ENCODE data around the gene AOAH.

The AOAH gene

DNA sequence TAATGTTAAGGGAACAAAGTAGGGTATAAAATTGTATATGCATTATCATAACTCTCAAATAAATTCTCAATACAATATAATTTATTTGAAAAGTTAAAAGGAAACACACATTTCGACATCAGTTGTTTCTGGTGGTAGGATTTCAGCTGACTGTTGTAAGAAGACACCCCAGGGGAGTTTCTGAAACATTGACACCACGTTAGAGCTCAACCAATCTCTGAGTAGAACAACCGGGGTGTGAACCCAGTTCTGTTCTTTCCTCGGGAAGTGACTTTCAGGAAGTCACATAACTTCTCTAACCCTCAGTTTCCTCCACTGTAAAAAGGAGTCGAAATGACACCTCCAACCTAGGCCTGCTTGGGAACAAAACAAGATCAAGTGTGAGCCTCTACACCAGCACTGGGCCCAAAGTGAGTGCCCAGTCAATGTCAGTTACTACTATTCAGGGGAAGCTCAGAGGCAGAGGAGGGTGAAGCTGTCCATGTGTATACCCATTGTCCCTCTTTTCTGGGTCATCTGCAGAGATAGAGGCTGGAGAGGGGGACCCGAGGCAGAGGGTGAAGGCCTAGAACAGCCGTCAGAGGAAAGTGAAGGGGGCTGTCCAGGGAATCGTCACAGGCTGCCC, 67.1 kb downstream of the AOAH start:
- TF ChIP-seq, protein P1, sequence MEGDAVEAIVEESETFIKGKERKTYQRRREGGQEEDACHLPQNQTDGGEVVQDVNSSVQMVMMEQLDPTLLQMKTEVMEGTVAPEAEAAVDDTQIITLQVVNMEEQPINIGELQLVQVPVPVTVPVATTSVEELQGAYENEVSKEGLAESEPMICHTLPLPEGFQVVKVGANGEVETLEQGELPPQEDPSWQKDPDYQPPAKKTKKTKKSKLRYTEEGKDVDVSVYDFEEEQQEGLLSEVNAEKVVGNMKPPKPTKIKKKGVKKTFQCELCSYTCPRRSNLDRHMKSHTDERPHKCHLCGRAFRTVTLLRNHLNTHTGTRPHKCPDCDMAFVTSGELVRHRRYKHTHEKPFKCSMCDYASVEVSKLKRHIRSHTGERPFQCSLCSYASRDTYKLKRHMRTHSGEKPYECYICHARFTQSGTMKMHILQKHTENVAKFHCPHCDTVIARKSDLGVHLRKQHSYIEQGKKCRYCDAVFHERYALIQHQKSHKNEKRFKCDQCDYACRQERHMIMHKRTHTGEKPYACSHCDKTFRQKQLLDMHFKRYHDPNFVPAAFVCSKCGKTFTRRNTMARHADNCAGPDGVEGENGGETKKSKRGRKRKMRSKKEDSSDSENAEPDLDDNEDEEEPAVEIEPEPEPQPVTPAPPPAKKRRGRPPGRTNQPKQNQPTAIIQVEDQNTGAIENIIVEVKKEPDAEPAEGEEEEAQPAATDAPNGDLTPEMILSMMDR (IDR thresholded peaks at IDR 0.05; ENCODE audit: insufficient read depth, low read length), result no peak
- Histone ChIP-seq H3K27ac (replicated peaks) (no peak overlapping the region), H3K27me3 (ENCODE audit: insufficient read depth, poor library complexity, severe bottlenecking) (no peaks in the 10 kb centered on the region), H3K4me3 (replicated peaks; ENCODE audit: insufficient read depth, low read length) (no peak overlapping the region)
- DNase-seq (ENCODE audit: low read depth in 1 of 2, low spot score in 1 of 2), result no peak

DNA sequence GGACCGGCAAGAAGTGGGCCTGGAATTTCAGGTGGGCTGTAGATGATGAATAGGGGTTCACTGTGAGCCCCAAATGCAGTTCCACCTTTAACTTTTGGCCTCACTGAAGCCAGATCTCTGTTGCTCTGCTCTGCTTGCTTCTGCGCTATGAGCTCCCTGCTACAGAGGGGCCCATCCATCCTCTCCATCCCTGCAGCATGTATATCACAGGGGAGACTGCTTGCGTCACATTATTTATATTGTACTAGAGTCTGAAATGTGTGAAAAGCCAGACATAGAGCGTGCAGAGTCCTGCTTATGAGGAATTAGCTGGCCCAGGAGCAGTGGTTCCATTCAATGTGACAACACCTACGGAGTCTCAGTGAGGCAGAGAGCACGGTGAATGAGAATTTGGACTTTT, 69.9 kb downstream of the AOAH start:
- no peak for DNase-seq (ENCODE audit: low read depth in 1 of 2, low spot score in 1 of 2)
- Histone ChIP-seq H3K27ac (replicated peaks) (no peak overlapping the region), H3K4me3 (replicated peaks; ENCODE audit: insufficient read depth, low read length) (no peak overlapping the region), H3K27me3 (ENCODE audit: insufficient read depth, poor library complexity, severe bottlenecking) (no peaks in the 10 kb centered on the region)
- TF ChIP-seq, protein P2, sequence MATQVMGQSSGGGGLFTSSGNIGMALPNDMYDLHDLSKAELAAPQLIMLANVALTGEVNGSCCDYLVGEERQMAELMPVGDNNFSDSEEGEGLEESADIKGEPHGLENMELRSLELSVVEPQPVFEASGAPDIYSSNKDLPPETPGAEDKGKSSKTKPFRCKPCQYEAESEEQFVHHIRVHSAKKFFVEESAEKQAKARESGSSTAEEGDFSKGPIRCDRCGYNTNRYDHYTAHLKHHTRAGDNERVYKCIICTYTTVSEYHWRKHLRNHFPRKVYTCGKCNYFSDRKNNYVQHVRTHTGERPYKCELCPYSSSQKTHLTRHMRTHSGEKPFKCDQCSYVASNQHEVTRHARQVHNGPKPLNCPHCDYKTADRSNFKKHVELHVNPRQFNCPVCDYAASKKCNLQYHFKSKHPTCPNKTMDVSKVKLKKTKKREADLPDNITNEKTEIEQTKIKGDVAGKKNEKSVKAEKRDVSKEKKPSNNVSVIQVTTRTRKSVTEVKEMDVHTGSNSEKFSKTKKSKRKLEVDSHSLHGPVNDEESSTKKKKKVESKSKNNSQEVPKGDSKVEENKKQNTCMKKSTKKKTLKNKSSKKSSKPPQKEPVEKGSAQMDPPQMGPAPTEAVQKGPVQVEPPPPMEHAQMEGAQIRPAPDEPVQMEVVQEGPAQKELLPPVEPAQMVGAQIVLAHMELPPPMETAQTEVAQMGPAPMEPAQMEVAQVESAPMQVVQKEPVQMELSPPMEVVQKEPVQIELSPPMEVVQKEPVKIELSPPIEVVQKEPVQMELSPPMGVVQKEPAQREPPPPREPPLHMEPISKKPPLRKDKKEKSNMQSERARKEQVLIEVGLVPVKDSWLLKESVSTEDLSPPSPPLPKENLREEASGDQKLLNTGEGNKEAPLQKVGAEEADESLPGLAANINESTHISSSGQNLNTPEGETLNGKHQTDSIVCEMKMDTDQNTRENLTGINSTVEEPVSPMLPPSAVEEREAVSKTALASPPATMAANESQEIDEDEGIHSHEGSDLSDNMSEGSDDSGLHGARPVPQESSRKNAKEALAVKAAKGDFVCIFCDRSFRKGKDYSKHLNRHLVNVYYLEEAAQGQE (IDR thresholded peaks at IDR 0.05; ENCODE audit: insufficient replicate concordance, low read depth), result no peak
- TF ChIP-seq POLR2AphosphoS5 (IDR thresholded peaks at IDR 0.05; ENCODE audit: low read depth), result no peak
- no peak for TF ChIP-seq GABPA (IDR thresholded peaks at IDR 0.05; ENCODE audit: low read depth)
- TF ChIP-seq SPI1 (IDR thresholded peaks at IDR 0.05; ENCODE audit: borderline replicate concordance, low read depth), result no peak
- TF ChIP-seq, protein P1 (IDR thresholded peaks at IDR 0.05; ENCODE audit: insufficient read depth, low read length), result no peak

DNA sequence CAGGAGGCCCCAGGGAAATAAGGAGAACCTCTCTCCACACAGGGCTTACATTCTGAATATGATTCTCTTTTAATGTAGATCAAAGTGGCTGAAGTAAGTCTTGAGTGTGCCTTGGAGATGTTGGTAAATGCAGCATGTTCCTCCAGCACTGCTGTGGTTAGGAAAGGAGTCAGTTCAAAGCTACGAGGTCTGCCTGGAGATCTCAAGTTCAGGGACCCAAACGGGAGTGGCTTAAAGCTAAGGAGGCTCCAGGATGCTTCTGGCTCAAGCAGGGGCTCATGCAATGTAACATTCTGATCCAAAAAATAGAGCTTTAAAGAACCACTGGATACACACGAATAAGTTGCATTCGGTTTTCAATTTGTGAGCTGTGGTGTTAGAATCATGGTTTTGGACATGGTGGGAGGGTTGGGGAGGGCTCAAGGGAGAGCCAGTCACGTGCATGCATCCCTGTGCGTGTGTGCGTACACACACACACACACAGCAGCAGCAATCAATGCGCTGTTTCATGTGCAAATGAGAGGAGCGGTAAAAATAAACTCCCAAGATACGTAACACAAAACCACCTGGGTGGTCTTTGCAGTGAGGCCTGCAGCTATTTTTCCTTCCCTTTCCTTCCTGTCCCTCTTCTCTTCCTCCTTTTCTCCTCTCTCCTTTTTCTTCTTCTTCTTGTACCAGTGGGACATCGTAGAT, 70.5 kb downstream of the AOAH start:
- Histone ChIP-seq H3K27me3 (ENCODE audit: insufficient read depth, poor library complexity, severe bottlenecking) (no peaks in the 10 kb centered on the region), H3K4me3 (replicated peaks; ENCODE audit: insufficient read depth, low read length) (no peak overlapping the region), H3K27ac (replicated peaks) (no peak overlapping the region)
- DNase-seq (ENCODE audit: low read depth in 1 of 2, low spot score in 1 of 2), result no peak
- TF ChIP-seq, protein P1 (IDR thresholded peaks at IDR 0.05; ENCODE audit: insufficient read depth, low read length), result no peak
- TF ChIP-seq POLR2AphosphoS5 (IDR thresholded peaks at IDR 0.05; ENCODE audit: low read depth) (no peak), SPI1 (IDR thresholded peaks at IDR 0.05; ENCODE audit: borderline replicate concordance, low read depth) (no peak), GABPA (IDR thresholded peaks at IDR 0.05; ENCODE audit: low read depth) (no peak)
- TF ChIP-seq, protein P2 (IDR thresholded peaks at IDR 0.05; ENCODE audit: insufficient replicate concordance, low read depth), result no peak
